ENCODE data around the gene ZBTB7C. TPM values are rescaled to one million over a fixed set of nuclear protein-coding genes. Genes with fewer than 3 reads are reported as not detected.

ZBTB7C gene
- total and polyA plus RNA-seq, 10 of the 15 experiments (the other 5 are each of a cell fraction or from before 2014, with no cell fraction given) = under 0.01 to 0.08 (median 0.01) TPM; not detected in 7

DNA sequence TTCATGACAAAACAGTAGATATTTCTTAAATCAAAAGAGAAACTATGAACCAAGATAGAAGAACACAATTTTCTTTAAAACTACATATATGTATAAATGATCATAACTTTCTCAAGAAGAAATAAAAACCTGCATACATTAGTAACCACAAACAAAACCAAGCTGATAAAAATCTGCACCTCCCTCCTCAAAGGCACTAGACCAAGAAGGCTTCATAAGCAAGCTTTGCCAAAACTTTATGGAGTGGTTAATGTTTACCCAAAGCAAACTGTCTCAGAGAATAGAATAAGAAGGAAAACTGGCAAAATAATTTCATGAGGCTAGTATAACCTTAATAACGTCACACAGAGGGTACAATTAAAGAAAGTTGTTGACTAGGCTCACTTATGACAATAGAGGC, 138.3 kb downstream of the ZBTB7C start (continued):
- TF ChIP-seq, protein P1, sequence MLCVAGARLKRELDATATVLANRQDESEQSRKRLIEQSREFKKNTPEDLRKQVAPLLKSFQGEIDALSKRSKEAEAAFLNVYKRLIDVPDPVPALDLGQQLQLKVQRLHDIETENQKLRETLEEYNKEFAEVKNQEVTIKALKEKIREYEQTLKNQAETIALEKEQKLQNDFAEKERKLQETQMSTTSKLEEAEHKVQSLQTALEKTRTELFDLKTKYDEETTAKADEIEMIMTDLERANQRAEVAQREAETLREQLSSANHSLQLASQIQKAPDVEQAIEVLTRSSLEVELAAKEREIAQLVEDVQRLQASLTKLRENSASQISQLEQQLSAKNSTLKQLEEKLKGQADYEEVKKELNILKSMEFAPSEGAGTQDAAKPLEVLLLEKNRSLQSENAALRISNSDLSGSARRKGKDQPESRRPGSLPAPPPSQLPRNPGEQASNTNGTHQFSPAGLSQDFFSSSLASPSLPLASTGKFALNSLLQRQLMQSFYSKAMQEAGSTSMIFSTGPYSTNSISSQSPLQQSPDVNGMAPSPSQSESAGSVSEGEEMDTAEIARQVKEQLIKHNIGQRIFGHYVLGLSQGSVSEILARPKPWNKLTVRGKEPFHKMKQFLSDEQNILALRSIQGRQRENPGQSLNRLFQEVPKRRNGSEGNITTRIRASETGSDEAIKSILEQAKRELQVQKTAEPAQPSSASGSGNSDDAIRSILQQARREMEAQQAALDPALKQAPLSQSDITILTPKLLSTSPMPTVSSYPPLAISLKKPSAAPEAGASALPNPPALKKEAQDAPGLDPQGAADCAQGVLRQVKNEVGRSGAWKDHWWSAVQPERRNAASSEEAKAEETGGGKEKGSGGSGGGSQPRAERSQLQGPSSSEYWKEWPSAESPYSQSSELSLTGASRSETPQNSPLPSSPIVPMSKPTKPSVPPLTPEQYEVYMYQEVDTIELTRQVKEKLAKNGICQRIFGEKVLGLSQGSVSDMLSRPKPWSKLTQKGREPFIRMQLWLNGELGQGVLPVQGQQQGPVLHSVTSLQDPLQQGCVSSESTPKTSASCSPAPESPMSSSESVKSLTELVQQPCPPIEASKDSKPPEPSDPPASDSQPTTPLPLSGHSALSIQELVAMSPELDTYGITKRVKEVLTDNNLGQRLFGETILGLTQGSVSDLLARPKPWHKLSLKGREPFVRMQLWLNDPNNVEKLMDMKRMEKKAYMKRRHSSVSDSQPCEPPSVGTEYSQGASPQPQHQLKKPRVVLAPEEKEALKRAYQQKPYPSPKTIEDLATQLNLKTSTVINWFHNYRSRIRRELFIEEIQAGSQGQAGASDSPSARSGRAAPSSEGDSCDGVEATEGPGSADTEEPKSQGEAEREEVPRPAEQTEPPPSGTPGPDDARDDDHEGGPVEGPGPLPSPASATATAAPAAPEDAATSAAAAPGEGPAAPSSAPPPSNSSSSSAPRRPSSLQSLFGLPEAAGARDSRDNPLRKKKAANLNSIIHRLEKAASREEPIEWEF (IDR thresholded peaks at IDR 0.05; ENCODE audit: insufficient replicate concordance, low read depth, low read length) = no peak
- TF ChIP-seq, protein P2, sequence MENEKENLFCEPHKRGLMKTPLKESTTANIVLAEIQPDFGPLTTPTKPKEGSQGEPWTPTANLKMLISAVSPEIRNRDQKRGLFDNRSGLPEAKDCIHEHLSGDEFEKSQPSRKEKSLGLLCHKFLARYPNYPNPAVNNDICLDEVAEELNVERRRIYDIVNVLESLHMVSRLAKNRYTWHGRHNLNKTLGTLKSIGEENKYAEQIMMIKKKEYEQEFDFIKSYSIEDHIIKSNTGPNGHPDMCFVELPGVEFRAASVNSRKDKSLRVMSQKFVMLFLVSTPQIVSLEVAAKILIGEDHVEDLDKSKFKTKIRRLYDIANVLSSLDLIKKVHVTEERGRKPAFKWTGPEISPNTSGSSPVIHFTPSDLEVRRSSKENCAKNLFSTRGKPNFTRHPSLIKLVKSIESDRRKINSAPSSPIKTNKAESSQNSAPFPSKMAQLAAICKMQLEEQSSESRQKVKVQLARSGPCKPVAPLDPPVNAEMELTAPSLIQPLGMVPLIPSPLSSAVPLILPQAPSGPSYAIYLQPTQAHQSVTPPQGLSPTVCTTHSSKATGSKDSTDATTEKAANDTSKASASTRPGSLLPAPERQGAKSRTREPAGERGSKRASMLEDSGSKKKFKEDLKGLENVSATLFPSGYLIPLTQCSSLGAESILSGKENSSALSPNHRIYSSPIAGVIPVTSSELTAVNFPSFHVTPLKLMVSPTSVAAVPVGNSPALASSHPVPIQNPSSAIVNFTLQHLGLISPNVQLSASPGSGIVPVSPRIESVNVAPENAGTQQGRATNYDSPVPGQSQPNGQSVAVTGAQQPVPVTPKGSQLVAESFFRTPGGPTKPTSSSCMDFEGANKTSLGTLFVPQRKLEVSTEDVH (IDR thresholded peaks at IDR 0.05; ENCODE audit: low read depth, partially characterized antibody) = no peak
- TF ChIP-seq, protein P3, sequence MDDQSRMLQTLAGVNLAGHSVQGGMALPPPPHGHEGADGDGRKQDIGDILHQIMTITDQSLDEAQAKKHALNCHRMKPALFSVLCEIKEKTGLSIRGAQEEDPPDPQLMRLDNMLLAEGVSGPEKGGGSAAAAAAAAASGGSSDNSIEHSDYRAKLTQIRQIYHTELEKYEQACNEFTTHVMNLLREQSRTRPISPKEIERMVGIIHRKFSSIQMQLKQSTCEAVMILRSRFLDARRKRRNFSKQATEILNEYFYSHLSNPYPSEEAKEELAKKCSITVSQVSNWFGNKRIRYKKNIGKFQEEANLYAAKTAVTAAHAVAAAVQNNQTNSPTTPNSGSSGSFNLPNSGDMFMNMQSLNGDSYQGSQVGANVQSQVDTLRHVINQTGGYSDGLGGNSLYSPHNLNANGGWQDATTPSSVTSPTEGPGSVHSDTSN (IDR thresholded peaks at IDR 0.05; ENCODE audit: insufficient replicate concordance, low read depth, low read length) = no peak
- TF ChIP-seq ASH2L (IDR thresholded peaks at IDR 0.05; ENCODE audit: borderline replicate concordance, low read depth) = no peak
- TF ChIP-seq, protein P4, sequence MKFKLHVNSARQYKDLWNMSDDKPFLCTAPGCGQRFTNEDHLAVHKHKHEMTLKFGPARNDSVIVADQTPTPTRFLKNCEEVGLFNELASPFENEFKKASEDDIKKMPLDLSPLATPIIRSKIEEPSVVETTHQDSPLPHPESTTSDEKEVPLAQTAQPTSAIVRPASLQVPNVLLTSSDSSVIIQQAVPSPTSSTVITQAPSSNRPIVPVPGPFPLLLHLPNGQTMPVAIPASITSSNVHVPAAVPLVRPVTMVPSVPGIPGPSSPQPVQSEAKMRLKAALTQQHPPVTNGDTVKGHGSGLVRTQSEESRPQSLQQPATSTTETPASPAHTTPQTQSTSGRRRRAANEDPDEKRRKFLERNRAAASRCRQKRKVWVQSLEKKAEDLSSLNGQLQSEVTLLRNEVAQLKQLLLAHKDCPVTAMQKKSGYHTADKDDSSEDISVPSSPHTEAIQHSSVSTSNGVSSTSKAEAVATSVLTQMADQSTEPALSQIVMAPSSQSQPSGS (IDR thresholded peaks at IDR 0.05; ENCODE audit: low read length) = no peak
- TF ChIP-seq CHD2 (IDR thresholded peaks at IDR 0.05; ENCODE audit: borderline replicate concordance, low read depth, low read length) = no peak
- TF ChIP-seq NFIC (IDR thresholded peaks at IDR 0.05; ENCODE audit: low read depth, low read length) = no peak
- no peak for TF ChIP-seq HDAC2 (IDR thresholded peaks at IDR 0.05)
- TF ChIP-seq, protein P5, sequence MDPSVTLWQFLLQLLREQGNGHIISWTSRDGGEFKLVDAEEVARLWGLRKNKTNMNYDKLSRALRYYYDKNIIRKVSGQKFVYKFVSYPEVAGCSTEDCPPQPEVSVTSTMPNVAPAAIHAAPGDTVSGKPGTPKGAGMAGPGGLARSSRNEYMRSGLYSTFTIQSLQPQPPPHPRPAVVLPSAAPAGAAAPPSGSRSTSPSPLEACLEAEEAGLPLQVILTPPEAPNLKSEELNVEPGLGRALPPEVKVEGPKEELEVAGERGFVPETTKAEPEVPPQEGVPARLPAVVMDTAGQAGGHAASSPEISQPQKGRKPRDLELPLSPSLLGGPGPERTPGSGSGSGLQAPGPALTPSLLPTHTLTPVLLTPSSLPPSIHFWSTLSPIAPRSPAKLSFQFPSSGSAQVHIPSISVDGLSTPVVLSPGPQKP (IDR thresholded peaks at IDR 0.05; ENCODE audit: low read depth, low read length) = no peak

Data from GM12878 (cell line).